Stimulated activated CD8-positive, alpha-beta memory T cell treated with anti-CD3 and anti-CD28 coated beads, Interleukin-12 subunit alpha, Interleukin-12 subunit beta, amount 100 ng/mL, for 24 hours (primary cell): ENCODE data around the gene BCO2.

Source experiments
- DNase-seq: peaks from one replicate; pipeline ENCODE4 v3.0.0-alpha.2; 2020; ENCODE audit errors: extremely low read depth

The BCO2 gene

GRCh38 chr11:112249871-112250610 lies 74.7 kb downstream of the BCO2 start:
- no peak for DNase-seq

DNA sequence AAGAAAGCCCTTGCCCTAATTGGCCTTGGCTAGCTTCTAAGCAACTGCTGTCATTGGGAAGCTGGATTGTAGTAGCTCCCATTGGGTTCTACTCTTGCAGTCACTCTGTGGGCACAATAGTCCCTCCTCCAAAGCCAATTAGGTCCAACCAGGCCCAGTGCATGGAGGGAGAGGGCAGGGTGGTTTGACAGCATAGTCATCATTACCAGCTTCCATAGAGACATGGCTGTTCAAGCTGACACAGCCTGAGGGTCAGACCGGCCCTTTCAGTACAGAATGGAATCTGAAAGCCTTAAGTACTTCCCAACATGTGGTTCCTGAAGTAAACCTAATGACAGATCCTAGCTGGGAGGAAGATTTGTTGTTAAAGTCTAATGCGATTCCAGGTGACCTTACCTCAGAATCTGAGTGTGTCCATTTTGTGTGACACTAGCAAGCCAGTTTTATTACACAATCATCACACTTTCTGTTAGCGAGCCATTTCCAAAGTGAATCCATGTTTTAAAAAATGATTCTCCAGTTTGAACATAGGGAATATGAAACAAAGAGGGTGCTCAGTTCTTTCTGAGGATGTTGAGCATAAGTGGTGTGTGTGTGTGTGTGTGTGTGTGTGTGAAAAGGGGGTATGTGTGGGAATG lies 78.4 kb downstream of the BCO2 start:
- no peak for DNase-seq

- DNase-seq: no peak
Measured at GRCh38 chr11:112255067-112255720, 79.9 kb downstream of the BCO2 start.

GRCh38 chr11:112260490-112260889 lies 85.2 kb downstream of the BCO2 start, which contains the start of gene PLET1:
Gene PLET1, minus strand, starts transcription at chr11:112260860. Its CDS starts 271 bp downstream, at chr11:112260589.
- no peak for DNase-seq

GRCh38 chr11:112265659-112266409 lies 90.5 kb downstream of the BCO2 start:
- no peak for DNase-seq

DNA sequence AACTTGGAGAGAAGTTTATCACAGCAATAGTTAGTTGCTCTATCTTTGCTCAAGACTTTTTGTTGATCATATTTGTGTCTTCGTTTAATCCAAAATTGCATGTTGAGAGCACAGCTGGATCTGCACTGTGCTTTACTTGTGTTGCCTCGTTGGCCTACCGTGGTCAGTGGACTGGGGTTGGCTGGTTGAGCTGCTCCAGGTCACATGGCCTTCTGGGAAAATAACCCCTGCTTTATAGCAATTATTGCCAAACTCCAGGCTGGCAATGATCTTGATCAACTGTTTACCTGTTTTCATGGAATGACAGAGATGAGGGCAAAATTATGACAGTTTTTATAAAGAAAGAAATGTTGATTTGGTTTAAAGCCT lies 91.1 kb downstream of the BCO2 start:
- DNase-seq: no peak

DNA sequence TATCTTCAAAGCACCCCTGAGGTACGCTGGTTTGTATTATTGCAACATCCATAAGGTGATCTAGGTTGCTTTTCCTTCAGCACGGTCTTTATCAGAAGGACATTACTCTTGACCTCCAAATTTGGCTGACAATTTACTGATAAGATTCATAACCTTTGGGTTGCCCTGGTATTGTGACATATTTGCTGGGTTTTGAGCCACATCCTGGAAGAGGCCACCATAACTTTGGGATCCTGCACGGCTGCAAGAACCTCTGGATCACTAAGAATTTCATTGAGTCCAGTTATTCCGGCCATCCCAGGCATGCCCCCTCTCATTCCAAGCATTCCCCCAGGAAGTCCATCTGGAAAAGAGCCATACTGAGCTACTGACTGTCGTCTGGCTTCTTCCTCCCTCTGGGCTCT lies 91.9 kb downstream of the BCO2 start:
- no peak for DNase-seq

- no peak for DNase-seq
Measured at GRCh38 chr11:112268406-112268805, 93.1 kb downstream of the BCO2 start.
